Mesenchymal stem cell (in vitro differentiated cells and primary cell): Measurements from ENCODE around the gene TSHZ3.

Source experiments
- DNase-seq: peaks from one replicate; pipeline ENCODE4 v3.0.0-alpha.2; 2013
- H2AFZ ChIP-seq: one replicate; pipeline ENCODE4 v1.6.1; 2013; ENCODE audit warnings: low read depth, mild to moderate bottlenecking, control low read depth, inconsistent platforms, low read length, moderate library complexity
- H2AK5ac ChIP-seq: 2 replicates; pipeline ENCODE4 v1.6.1; 2013; ENCODE audit warnings: low read length, moderate library complexity, mild to moderate bottlenecking, inconsistent platforms; ENCODE audit not compliant: severe bottlenecking
- H2BK120ac ChIP-seq: one replicate; pipeline ENCODE4 v1.6.1; 2013; ENCODE audit warnings: low read depth, mild to moderate bottlenecking, inconsistent platforms, low read length, moderate library complexity
- H2BK12ac ChIP-seq, 2 experiments: one replicate each; pipeline ENCODE4 v1.6.1; 2013; ENCODE audit warnings: inconsistent platforms in 2 of 2, low read length in 2 of 2, mild to moderate bottlenecking in 2 of 2, moderate library complexity in 2 of 2, control low read depth in 1 of 2
- H2BK15ac ChIP-seq: one replicate; pipeline ENCODE4 v1.6.1; 2013; ENCODE audit warnings: mild to moderate bottlenecking, low read depth, inconsistent platforms; ENCODE audit not compliant: poor library complexity, severe bottlenecking
- H2BK5ac ChIP-seq: 2 replicates; pipeline ENCODE4 v1.6.1; 2013; ENCODE audit warnings: low read depth, mild to moderate bottlenecking, low read length, control low read depth, inconsistent platforms; ENCODE audit not compliant: poor library complexity, severe bottlenecking
- H3K14ac ChIP-seq, 2 experiments: one replicate each; pipeline ENCODE4 v1.6.1; 2013; ENCODE audit warnings: inconsistent platforms in 2 of 2, low read length in 2 of 2, control low read depth in 1 of 2, mild to moderate bottlenecking in 1 of 2, moderate library complexity in 1 of 2
- H3K18ac ChIP-seq, 2 experiments: one replicate each; pipeline ENCODE4 v1.6.1; 2013; ENCODE audit warnings: inconsistent platforms in 2 of 2, low read length in 2 of 2, control low read depth in 1 of 2, low read depth in 1 of 2, mild to moderate bottlenecking in 1 of 2
- H3K23ac ChIP-seq, 2 experiments: one replicate each; pipeline ENCODE4 v1.6.1; 2013; ENCODE audit warnings: inconsistent platforms in 2 of 2, low read length in 2 of 2, mild to moderate bottlenecking in 2 of 2, moderate library complexity in 2 of 2, control low read depth in 1 of 2
- H3K27ac ChIP-seq: 2 replicates; pipeline ENCODE4 v1.5.1; 2013; ENCODE audit warnings: mild to moderate bottlenecking, moderate library complexity, low read length, control low read depth, inconsistent platforms; ENCODE audit not compliant: poor library complexity, severe bottlenecking
- H3K27me3 ChIP-seq, 2 experiments: 2 replicates each; pipeline versions ENCODE4 v1.6.1 to v1.7.0; 2013; ENCODE audit warnings: low read length in 2 of 2, mild to moderate bottlenecking in 2 of 2, moderate library complexity in 2 of 2, control low read depth in 1 of 2, inconsistent platforms in 1 of 2; ENCODE audit not compliant: control insufficient read depth in 1 of 2, insufficient read depth in 1 of 2
- H3K36me3 ChIP-seq, 2 experiments: 2 replicates each; pipeline versions ENCODE4 v1.6.1 to v1.7.0; 2013; ENCODE audit warnings: low read length in 2 of 2, control low read depth in 1 of 2, inconsistent platforms in 1 of 2, low read depth in 1 of 2, mild to moderate bottlenecking in 1 of 2; ENCODE audit not compliant: insufficient read depth in 2 of 2, control insufficient read depth in 1 of 2
- H3K4ac ChIP-seq, 2 experiments: one replicate each; pipeline ENCODE4 v1.6.1; 2013; ENCODE audit warnings: inconsistent platforms in 2 of 2, low read length in 2 of 2, mild to moderate bottlenecking in 2 of 2, moderate library complexity in 2 of 2, control low read depth in 1 of 2, low read depth in 1 of 2
- H3K4me1 ChIP-seq: 2 replicates; pipeline ENCODE4 v1.6.1; 2013; ENCODE audit warnings: low read depth, low read length, control low read depth; ENCODE audit not compliant: control insufficient read depth, insufficient read depth
- H3K4me2 ChIP-seq: 2 replicates; pipeline ENCODE4 v1.6.1; 2013; ENCODE audit warnings: low read length, mild to moderate bottlenecking, inconsistent platforms; ENCODE audit not compliant: poor library complexity, severe bottlenecking
- H3K4me3 ChIP-seq, 2 experiments: 2 replicates each; pipeline versions ENCODE4 v1.5.1 to v1.7.0; 2013; ENCODE audit warnings: low read length in 2 of 2, mild to moderate bottlenecking in 2 of 2, control low read depth in 1 of 2, low read depth in 1 of 2; ENCODE audit not compliant: insufficient read depth in 1 of 2
- H3K79me1 ChIP-seq: replicated peaks from 2 replicates; pipeline ENCODE4 v1.6.1; 2013; ENCODE audit warnings: mild to moderate bottlenecking, control low read depth, low read length, inconsistent platforms; ENCODE audit not compliant: poor library complexity, severe bottlenecking
- H3K9ac ChIP-seq: 2 replicates; pipeline ENCODE4 v1.7.0; 2013; ENCODE audit warnings: mild to moderate bottlenecking, low read length, moderate library complexity
- H3K9me3 ChIP-seq: 2 replicates; pipeline ENCODE4 v1.7.0; 2013; ENCODE audit warnings: mild to moderate bottlenecking, low read length; ENCODE audit not compliant: control insufficient read depth
- H4K8ac ChIP-seq: one replicate; pipeline ENCODE4 v1.6.1; 2013; ENCODE audit warnings: inconsistent platforms, mild to moderate bottlenecking, low read length, moderate library complexity
- H4K91ac ChIP-seq: one replicate; pipeline ENCODE4 v1.6.1; 2013; ENCODE audit warnings: mild to moderate bottlenecking, low read length, inconsistent platforms
- WGBS: methylation state at CpG from one replicate; pipeline ENCODE4 v1.1.7; 2013; ENCODE audit warnings: mixed read lengths; 5-methylcytosine and 5-hydroxymethylcytosine counted together

Gene TSHZ3

GRCh38 chr19:31256593-31256960, 92.7 kb downstream of the TSHZ3 start:
- Histone ChIP-seq H2BK120ac (no peak overlapping the region), H2BK15ac (no peak overlapping the region), H3K4me2 (no peak overlapping the region), H3K4me3 (no peak overlapping the region), H3K27me3 (no peaks in the 10 kb centered on the region), H3K9ac (no peak overlapping the region), H2BK12ac (peak overlapping the region in 1 of 2 experiments; percentile 69), H4K91ac (peak overlapping the region; percentile 8), H4K8ac (peak overlapping the region; percentile 76), H3K4ac (peak overlapping the region in 1 of 2 experiments; percentile 19), H3K18ac (no peak overlapping the region), H2AK5ac (no peak overlapping the region), H3K23ac (no peak overlapping the region), H3K27ac (no peak overlapping the region), H3K4me1 (peaks cover 3% of the 10 kb centered on the region), H2BK5ac (no peak overlapping the region), H2AFZ (no peak overlapping the region), H3K36me3 (no peaks in the 10 kb centered on the region), H3K79me1 (no peaks in the 10 kb centered on the region), H3K9me3 (no peaks in the 10 kb centered on the region), H3K14ac (peak overlapping the region in 1 of 2 experiments; percentile 5)
- WGBS = 91% methylated on average over 8 of the region's 8 CpGs
- DNase-seq = no peak

- H3K4me3 ChIP-seq = no peak overlapping the region
- H3K36me3 ChIP-seq = no peaks in the 10 kb centered on the region
- H2BK5ac ChIP-seq = no peak overlapping the region
- DNase-seq = no peak
- H3K9me3 ChIP-seq = no peaks in the 10 kb centered on the region
- H3K23ac ChIP-seq = no peak overlapping the region
- H2AFZ ChIP-seq = no peak overlapping the region
- H2BK12ac ChIP-seq = no peak overlapping the region
- H4K91ac ChIP-seq = no peak overlapping the region
- H2AK5ac ChIP-seq = no peak overlapping the region
- no peak overlapping the region for H3K27ac ChIP-seq
- no peaks in the 10 kb centered on the region for H3K27me3 ChIP-seq
- H3K4me1 ChIP-seq = peaks cover 3% of the 10 kb centered on the region
- no peak overlapping the region for H3K9ac ChIP-seq
- H3K18ac ChIP-seq = no peak overlapping the region
- no peak overlapping the region for H3K4ac ChIP-seq
- H4K8ac ChIP-seq = no peak overlapping the region
- H3K14ac ChIP-seq = no peak overlapping the region
- H2BK120ac ChIP-seq = no peak overlapping the region
- peak overlapping the region; percentile 20 for H2BK15ac ChIP-seq
- no peak overlapping the region for H3K4me2 ChIP-seq
- 93% methylated on average over 8 of the region's 11 CpGs for WGBS
- H3K79me1 ChIP-seq = no peaks in the 10 kb centered on the region
These were observed 93.2 kb downstream of the TSHZ3 start for GRCh38 chr19:31255831-31256592.

GRCh38 chr19:31255174-31255799, 93.9 kb downstream of the TSHZ3 start:
- no peak overlapping the region for H2AFZ ChIP-seq
- WGBS = 80% methylated on average over 13 of the region's 13 CpGs

GRCh38 chr19:31254611-31255010, 94.6 kb downstream of the TSHZ3 start:
- Histone ChIP-seq H4K91ac (no peak overlapping the region), H3K79me1 (no peaks in the 10 kb centered on the region), H2AFZ (no peak overlapping the region), H3K9me3 (no peaks in the 10 kb centered on the region), H3K4me1 (peaks cover 3% of the 10 kb centered on the region), H3K27me3 (no peaks in the 10 kb centered on the region), H4K8ac (no peak overlapping the region), H3K4me3 (no peak overlapping the region), H2AK5ac (no peak overlapping the region), H3K36me3 (no peaks in the 10 kb centered on the region), H2BK12ac (no peak overlapping the region), H3K9ac (no peak overlapping the region), H2BK5ac (no peak overlapping the region), H2BK15ac (no peak overlapping the region), H3K14ac (no peak overlapping the region), H3K23ac (no peak overlapping the region), H3K4ac (no peak overlapping the region), H3K27ac (no peak overlapping the region), H3K18ac (no peak overlapping the region), H2BK120ac (no peak overlapping the region), H3K4me2 (no peak overlapping the region)
- DNase-seq = no peak
- 85% methylated on average over 4 of the region's 4 CpGs for WGBS

More at GRCh38 chr19:31255174-31255799, 93.9 kb downstream of the TSHZ3 start:
- Histone ChIP-seq H4K8ac (no peak overlapping the region), H2BK15ac (peak overlapping the region; percentile 90), H3K9me3 (no peaks in the 10 kb centered on the region), H3K36me3 (no peaks in the 10 kb centered on the region), H3K4me3 (no peak overlapping the region), H3K9ac (no peak overlapping the region), H3K27me3 (no peaks in the 10 kb centered on the region), H4K91ac (no peak overlapping the region), H3K27ac (no peak overlapping the region), H2BK5ac (no peak overlapping the region), H2BK120ac (no peak overlapping the region), H2BK12ac (no peak overlapping the region), H3K14ac (no peak overlapping the region), H3K4me2 (no peak overlapping the region), H3K4ac (no peak overlapping the region), H3K18ac (peak overlapping the region in 1 of 2 experiments; percentile 11), H3K4me1 (peaks cover 3% of the 10 kb centered on the region), H2AK5ac (no peak overlapping the region), H3K79me1 (no peaks in the 10 kb centered on the region), H3K23ac (no peak overlapping the region)
- no peak for DNase-seq
